ENCODE measurements around the gene DAB2. TPM values are rescaled to one million over a fixed set of nuclear protein-coding genes. Genes with fewer than 3 reads are reported as not detected.

DAB2 gene
- total RNA-seq, 1 donor from 2014 or later: 164 TPM

DNA sequence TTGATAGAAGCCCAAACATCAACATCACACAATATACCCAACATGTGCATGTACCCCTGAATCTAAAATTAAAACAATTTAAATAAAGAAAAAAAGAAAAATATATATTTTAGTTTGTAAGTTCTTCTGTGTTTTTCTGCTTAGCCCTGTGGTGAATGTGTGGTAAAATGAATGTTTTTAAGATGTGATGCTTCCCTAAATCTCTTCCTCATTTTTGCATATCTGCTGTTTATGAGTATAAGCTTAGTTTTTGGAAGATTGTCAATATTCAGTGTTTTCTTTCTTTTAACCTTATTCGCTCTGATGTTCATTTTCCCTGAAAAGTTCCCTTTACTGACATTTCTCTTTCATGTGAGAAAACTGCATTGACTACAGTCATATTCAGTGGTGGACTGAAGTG is 44.4 kb upstream of the DAB2 start:
- TF ChIP-seq, protein P1, sequence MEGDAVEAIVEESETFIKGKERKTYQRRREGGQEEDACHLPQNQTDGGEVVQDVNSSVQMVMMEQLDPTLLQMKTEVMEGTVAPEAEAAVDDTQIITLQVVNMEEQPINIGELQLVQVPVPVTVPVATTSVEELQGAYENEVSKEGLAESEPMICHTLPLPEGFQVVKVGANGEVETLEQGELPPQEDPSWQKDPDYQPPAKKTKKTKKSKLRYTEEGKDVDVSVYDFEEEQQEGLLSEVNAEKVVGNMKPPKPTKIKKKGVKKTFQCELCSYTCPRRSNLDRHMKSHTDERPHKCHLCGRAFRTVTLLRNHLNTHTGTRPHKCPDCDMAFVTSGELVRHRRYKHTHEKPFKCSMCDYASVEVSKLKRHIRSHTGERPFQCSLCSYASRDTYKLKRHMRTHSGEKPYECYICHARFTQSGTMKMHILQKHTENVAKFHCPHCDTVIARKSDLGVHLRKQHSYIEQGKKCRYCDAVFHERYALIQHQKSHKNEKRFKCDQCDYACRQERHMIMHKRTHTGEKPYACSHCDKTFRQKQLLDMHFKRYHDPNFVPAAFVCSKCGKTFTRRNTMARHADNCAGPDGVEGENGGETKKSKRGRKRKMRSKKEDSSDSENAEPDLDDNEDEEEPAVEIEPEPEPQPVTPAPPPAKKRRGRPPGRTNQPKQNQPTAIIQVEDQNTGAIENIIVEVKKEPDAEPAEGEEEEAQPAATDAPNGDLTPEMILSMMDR (IDR thresholded peaks at IDR 0.05): no peak
- ATAC-seq (no peak), DNase-seq (no peak)
- no peak overlapping the region for H3K4me3 ChIP-seq
- no peak overlapping the region for H3K27ac ChIP-seq
- peaks cover 11% of the 10 kb centered on the region for H3K4me1 ChIP-seq
- H3K27me3 ChIP-seq (ENCODE audit: low read depth): no peaks in the 10 kb centered on the region
- intact Hi-C loops (cut with DNase I): no loop called here
- H3K36me3 ChIP-seq: no peaks in the 10 kb centered on the region
- no peaks in the 10 kb centered on the region for H3K9me3 ChIP-seq

- ATAC-seq (peak in 1 of 2 donors; percentile 38), DNase-seq (no peak)
- no peaks in the 10 kb centered on the region for H3K9me3 ChIP-seq
- H3K4me3 ChIP-seq: no peak overlapping the region
- H3K27me3 ChIP-seq (ENCODE audit: low read depth): no peaks in the 10 kb centered on the region
- H3K36me3 ChIP-seq: no peaks in the 10 kb centered on the region
- peak overlapping the region; percentile 15 for H3K27ac ChIP-seq
- TF ChIP-seq, protein P1 (IDR thresholded peaks at IDR 0.05): no peak
- peaks cover 11% of the 10 kb centered on the region for H3K4me1 ChIP-seq
- intact Hi-C loops (cut with DNase I): no loop called here
Observed at GRCh38 chr5:39466846-39467245, 42.1 kb upstream of the DAB2 start.

GRCh38 chr5:39465843-39466242 is 41.1 kb upstream of the DAB2 start:
- DNase-seq (no peak), ATAC-seq (no peak)
- Histone ChIP-seq H3K9me3 (no peaks in the 10 kb centered on the region), H3K36me3 (no peaks in the 10 kb centered on the region), H3K27ac (peak overlapping the region; percentile 15), H3K27me3 (ENCODE audit: low read depth) (no peaks in the 10 kb centered on the region), H3K4me3 (no peak overlapping the region), H3K4me1 (peaks cover 15% of the 10 kb centered on the region)
- TF ChIP-seq, protein P1 (IDR thresholded peaks at IDR 0.05): no peak
- intact Hi-C loops (cut with DNase I): no loop called here

DNA sequence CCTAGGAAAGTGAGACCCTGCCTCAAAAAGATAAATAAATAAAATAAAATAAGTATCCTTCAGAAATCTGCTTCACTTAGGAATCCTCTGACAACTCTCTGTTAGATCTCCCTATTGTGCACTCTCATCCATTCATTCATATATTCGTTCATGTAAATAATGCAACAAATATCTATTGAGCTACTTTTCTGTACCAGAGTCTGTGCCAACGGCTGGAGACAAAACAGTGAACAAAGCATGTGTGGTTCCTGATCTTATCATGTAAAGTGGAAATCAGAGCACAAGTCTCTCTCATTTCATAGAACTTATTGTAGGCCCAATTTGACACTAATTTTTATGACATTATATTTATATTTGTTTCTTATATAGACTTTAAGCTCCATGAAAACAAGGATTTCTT is 40.3 kb upstream of the DAB2 start:
- ATAC-seq (no peak), DNase-seq (no peak)
- Histone ChIP-seq H3K4me1 (peaks cover 18% of the 10 kb centered on the region), H3K27me3 (ENCODE audit: low read depth) (no peaks in the 10 kb centered on the region), H3K27ac (no peak overlapping the region), H3K36me3 (no peaks in the 10 kb centered on the region), H3K9me3 (no peaks in the 10 kb centered on the region), H3K4me3 (no peak overlapping the region)
- intact Hi-C loops (cut with DNase I): no loop called here
- TF ChIP-seq, protein P1 (IDR thresholded peaks at IDR 0.05): no peak

DNA sequence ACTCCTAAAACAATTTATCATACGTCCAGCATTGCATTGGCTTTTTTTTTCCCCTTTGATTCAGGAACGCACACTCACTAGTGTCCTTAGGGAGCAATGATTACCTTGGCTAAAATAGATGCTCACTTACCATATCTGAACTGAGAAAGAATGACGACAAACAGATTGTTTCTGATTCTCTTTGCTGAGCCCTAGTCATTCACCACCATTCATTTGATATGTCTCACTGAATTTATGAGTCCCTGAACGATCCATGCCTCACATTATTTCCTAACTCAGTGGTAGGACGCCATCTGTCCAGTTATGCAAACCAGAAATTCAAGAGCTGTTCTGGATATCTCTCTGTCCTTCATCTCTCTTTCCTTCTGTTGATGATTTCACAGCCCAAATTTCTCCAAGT is 39.3 kb upstream of the DAB2 start:
- Histone ChIP-seq H3K27me3 (ENCODE audit: low read depth) (no peaks in the 10 kb centered on the region), H3K9me3 (no peaks in the 10 kb centered on the region), H3K4me3 (no peak overlapping the region), H3K27ac (no peak overlapping the region), H3K36me3 (no peaks in the 10 kb centered on the region), H3K4me1 (peaks cover 18% of the 10 kb centered on the region)
- ATAC-seq: no peak
- TF ChIP-seq, protein P1 (IDR thresholded peaks at IDR 0.05): no peak
- intact Hi-C loops (cut with DNase I): no loop called here
- DNase-seq: no peak

DNA sequence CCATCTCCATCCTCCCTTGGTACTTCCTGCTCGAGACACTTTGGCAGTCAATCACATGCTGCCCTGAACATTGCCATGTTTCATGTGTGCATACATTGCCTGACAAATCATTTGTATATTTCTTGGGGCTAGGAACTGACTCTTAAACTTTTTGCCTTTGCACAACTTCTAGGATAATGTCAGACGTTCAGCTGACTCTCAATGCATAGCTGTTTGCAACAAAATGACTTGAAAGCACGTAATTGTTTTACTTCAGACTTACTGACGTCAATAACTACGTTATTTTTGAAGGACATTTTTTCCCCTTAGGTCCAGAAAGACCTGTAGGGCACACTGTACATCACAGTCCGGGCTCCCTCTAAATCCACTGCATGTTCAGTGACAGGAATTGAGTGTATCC is 37.4 kb upstream of the DAB2 start:
- Histone ChIP-seq H3K27ac (no peak overlapping the region), H3K36me3 (no peaks in the 10 kb centered on the region), H3K4me1 (peaks cover 18% of the 10 kb centered on the region), H3K27me3 (ENCODE audit: low read depth) (no peaks in the 10 kb centered on the region), H3K4me3 (no peak overlapping the region), H3K9me3 (no peaks in the 10 kb centered on the region)
- TF ChIP-seq, protein P1 (IDR thresholded peaks at IDR 0.05): no peak
- DNase-seq (no peak), ATAC-seq (no peak)
- intact Hi-C loops (cut with DNase I): no loop called here
